IPS-18c (cell line): ENCODE measurements around the gene AUTS2.

Experiments
- H3K4me3 ChIP-seq: 2 replicates; pipeline ENCODE4 v1.7.0; 2013; ENCODE audit warnings: low read depth, mild to moderate bottlenecking, low read length, moderate library complexity; ENCODE audit not compliant: insufficient read depth
- H3K9me3 ChIP-seq: one replicate; pipeline ENCODE4 v1.6.1; 2013; ENCODE audit warnings: mild to moderate bottlenecking, low read length, moderate library complexity; ENCODE audit not compliant: control insufficient read depth, insufficient read depth

The AUTS2 gene

GRCh38 chr7:69687739-69688433, 89.6 kb downstream of the AUTS2 start:
- no peak overlapping the region for H3K4me3 ChIP-seq
- no peaks in the 10 kb centered on the region for H3K9me3 ChIP-seq

DNA sequence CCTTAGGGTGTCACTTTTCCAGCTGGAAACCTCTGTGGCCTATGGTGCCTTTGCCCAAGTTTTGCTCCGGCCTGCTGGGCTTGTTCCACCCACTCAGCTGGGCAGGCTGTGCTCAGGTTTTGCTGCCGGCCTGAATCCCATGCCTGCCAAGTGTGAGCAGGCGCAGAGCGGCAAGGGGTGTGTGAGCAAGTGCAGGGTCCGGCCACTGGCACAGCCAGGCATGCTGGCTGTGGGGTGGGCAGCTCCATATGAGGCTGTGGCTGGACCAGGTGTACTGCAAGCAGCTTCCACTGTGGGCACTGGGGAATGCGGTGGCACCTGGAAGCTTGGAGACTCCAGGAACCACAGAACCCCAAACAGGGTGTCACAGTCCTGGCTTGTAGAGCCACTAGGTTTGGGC, 92.1 kb downstream of the AUTS2 start:
- H3K4me3 ChIP-seq, result no peak overlapping the region
- H3K9me3 ChIP-seq, result no peaks in the 10 kb centered on the region

- Histone ChIP-seq H3K9me3 (no peaks in the 10 kb centered on the region), H3K4me3 (no peak overlapping the region)
Observed at GRCh38 chr7:69691327-69691726, 93.1 kb downstream of the AUTS2 start.

GRCh38 chr7:69691734-69692133, 93.5 kb downstream of the AUTS2 start:
- no peaks in the 10 kb centered on the region for H3K9me3 ChIP-seq
- no peak overlapping the region for H3K4me3 ChIP-seq

- no peaks in the 10 kb centered on the region for H3K9me3 ChIP-seq
- H3K4me3 ChIP-seq, result no peak overlapping the region
Observed at GRCh38 chr7:69692611-69693010, 94.3 kb downstream of the AUTS2 start.

- no peak overlapping the region for H3K4me3 ChIP-seq
- no peaks in the 10 kb centered on the region for H3K9me3 ChIP-seq
Observed at GRCh38 chr7:69693042-69693441, 94.8 kb downstream of the AUTS2 start.

- Histone ChIP-seq H3K4me3 (no peak overlapping the region), H3K9me3 (no peaks in the 10 kb centered on the region)
Observed at GRCh38 chr7:69696054-69696591, 97.8 kb downstream of the AUTS2 start.

DNA sequence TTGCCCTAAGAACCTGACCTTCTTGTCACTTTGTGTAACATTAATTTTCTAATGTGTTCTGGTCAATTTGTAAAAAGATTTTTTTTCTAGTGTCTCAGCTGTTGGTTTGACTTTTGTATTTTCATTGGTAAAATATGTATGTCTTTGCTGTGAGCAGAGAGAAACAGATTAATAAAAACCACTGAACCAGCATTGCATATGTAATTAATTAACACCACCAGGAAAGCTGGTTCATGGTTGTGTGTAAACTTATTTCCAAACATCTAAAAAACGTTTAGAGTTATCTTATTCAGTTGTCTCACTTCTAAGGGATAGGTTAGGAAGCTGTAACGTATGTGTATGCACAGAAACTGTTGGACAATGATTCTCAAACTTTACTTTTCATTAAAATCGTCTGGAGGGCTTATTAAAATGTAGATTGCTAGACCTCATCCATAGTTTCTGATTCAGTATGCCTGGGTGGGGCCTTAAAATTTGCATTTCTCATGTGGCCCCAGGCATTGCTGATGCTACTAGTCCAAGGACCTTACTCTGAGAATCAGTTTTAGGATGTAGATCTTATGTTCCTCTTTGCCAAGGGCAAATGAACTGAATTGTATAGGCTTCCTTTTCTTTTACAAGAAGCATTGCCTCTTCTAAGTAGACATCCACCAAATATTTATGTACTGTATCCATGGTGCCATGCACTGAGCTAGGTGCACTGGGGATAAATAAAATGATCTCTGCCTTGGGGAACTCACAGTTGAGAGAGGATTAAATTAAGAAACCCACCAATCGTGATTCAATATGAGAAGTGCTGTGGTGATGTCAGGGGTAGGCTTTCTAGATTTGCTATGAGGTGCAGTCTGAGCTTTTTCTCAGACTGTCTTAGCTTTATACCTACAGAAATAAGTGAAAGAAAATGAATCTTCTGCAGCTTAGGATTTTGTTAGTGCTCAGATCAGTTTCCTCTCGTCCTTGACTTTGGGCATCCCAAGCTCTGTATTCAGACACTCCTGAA, 98.7 kb downstream of the AUTS2 start:
- Histone ChIP-seq H3K9me3 (no peaks in the 10 kb centered on the region), H3K4me3 (no peak overlapping the region)

DNA sequence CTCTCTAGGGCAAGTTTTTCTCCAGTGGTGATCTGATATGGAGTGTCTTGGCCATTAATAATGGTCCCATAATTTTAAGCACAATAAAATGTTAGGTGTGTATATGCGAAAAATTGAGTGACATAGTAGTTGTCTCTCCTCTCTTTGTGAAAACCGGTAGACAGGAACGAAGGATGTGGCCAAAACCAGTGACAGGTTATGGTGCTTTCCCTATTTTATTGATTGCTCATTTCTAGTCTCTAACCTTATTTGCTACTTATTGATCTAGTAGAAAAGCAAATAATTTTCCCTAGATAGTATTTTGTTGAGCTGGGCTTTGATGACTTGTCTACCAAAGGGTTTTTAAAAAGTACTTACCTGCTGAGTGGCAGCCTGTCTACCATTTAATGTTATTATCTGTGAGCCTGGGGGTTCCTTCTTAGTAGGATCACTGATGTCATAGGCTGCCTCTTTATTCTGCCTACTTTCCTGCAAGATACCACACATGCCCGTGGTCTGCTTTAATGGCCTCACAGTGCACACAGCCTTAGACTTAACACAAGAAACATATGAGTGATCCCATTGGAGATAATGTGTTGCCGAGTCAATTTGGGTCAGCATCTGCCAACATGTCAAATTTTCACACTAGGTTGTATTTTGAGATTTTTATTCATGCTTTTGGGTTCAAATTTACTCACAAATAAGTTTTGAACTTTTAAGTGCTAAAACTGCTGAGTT, 100.0 kb downstream of the AUTS2 start:
- no peak overlapping the region for H3K4me3 ChIP-seq
- H3K9me3 ChIP-seq, result no peaks in the 10 kb centered on the region

- H3K4me3 ChIP-seq, result no peak overlapping the region
- no peaks in the 10 kb centered on the region for H3K9me3 ChIP-seq
Observed at GRCh38 chr7:69699931-69700330, 101.7 kb downstream of the AUTS2 start.

- Histone ChIP-seq H3K4me3 (no peak overlapping the region), H3K9me3 (no peaks in the 10 kb centered on the region)
Observed at GRCh38 chr7:69700331-69700730, 102.1 kb downstream of the AUTS2 start.

- Histone ChIP-seq H3K4me3 (no peak overlapping the region), H3K9me3 (no peaks in the 10 kb centered on the region)
Observed at GRCh38 chr7:69701288-69701687, 103.0 kb downstream of the AUTS2 start.

DNA sequence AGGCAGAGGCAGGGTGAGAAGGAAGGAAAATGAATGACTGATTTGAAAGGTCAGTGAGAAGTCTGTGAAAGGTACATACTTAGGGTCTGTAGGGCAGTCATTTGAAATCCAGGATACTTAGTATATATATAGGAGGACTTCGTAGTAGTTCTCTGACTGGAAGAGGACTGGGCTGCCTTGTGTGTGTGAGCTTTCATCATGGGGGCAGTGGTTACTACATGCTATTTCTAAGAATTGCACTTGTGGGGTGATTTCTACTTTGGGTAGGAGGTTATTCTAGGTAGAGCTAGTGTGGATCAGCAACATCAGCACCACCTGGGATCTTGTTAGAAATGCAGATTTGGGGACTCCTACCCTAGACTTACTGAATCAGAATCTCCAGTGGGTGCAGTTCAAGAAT, 104.1 kb downstream of the AUTS2 start:
- no peaks in the 10 kb centered on the region for H3K9me3 ChIP-seq

GRCh38 chr7:69703099-69703498, 104.8 kb downstream of the AUTS2 start:
- H3K9me3 ChIP-seq, result no peaks in the 10 kb centered on the region
- no peak overlapping the region for H3K4me3 ChIP-seq

More for the DNA sequence above, 104.1 kb downstream of the AUTS2 start:
- H3K4me3 ChIP-seq, result no peak overlapping the region

GRCh38 chr7:69706070-69706469, 107.8 kb downstream of the AUTS2 start:
- H3K4me3 ChIP-seq, result no peak overlapping the region
- no peaks in the 10 kb centered on the region for H3K9me3 ChIP-seq

GRCh38 chr7:69708857-69709256, 110.6 kb downstream of the AUTS2 start:
- Histone ChIP-seq H3K9me3 (no peaks in the 10 kb centered on the region), H3K4me3 (no peak overlapping the region)

GRCh38 chr7:69710768-69711438, 112.6 kb downstream of the AUTS2 start:
- H3K4me3 ChIP-seq, result no peak overlapping the region
- H3K9me3 ChIP-seq, result no peaks in the 10 kb centered on the region
